Measurements from ENCODE around the gene PKNOX2.

- no peak for TF ChIP-seq HES2 (IDR thresholded peaks at IDR 0.05)
- TF ChIP-seq ESRRA (IDR thresholded peaks at IDR 0.05; ENCODE audit: borderline replicate concordance, low read length) = no peak
- no peak for TF ChIP-seq HEYL (CRISPR knock-in tag; IDR thresholded peaks at IDR 0.05)
- no peak for TF ChIP-seq HMGXB4 (CRISPR knock-in tag; IDR thresholded peaks at IDR 0.05; ENCODE audit: borderline replicate concordance)
- no peak for TF ChIP-seq CTCF (IDR thresholded peaks at IDR 0.05)
- no peak for TF ChIP-seq POLR2A (IDR thresholded peaks at IDR 0.05; ENCODE audit: low read length)
- no peak for TF ChIP-seq NR3C1 (IDR thresholded peaks at IDR 0.05)
- TF ChIP-seq ZFP36 (IDR thresholded peaks at IDR 0.05; ENCODE audit: borderline replicate concordance, partially characterized antibody) = no peak
- TF ChIP-seq USF2 (IDR thresholded peaks at IDR 0.05) = no peak
- no peak for TF ChIP-seq RFX5 (IDR thresholded peaks at IDR 0.05)
- no peak for TF ChIP-seq MYC (IDR thresholded peaks at IDR 0.05; ENCODE audit: borderline replicate concordance, low read length)
- TF ChIP-seq BHLHE40 (IDR thresholded peaks at IDR 0.05; ENCODE audit: low read depth, low read length) = no peak
These were observed 93.9 kb downstream of the PKNOX2 start for GRCh38 chr11:125258291-125259032.

Data from A549 (cell line).